HEK293T (cell line): ENCODE data around the gene SLC25A47.

Experiments
- CTCF ChIA-PET: fragments of 350-600 bp; formaldehyde crosslinking; extraction: SDS; loops from one replicate; lab custom pipeline; 2021; ENCODE audit warnings: antibody characterized with exemption, inconsistent platforms; lab: Yijun Ruan, JAX
- POLR2A ChIA-PET: fragments of 350-600 bp; formaldehyde crosslinking; extraction: SDS; loops from one replicate; lab custom pipeline; 2020; ENCODE audit warnings: antibody characterized with exemption, inconsistent platforms; lab: Yijun Ruan, JAX
- DNase-seq: peaks from one replicate; pipeline ENCODE4 v3.0.0; 2012; ENCODE audit warnings: mixed read lengths; ENCODE audit errors: extremely low spot score
- ARNT ChIP-seq: fragments of 450-650 bp; IDR thresholded peaks from 2 replicates; pipeline ENCODE4 v1.6.1; 2017; ENCODE audit warnings: mild to moderate bottlenecking
- BHLHE40 ChIP-seq: fragments of 450-650 bp; IDR thresholded peaks from 2 replicates; pipeline ENCODE4 v1.6.1; 2016; ENCODE audit warnings: mild to moderate bottlenecking, moderate library complexity, borderline replicate concordance
- CTBP1 ChIP-seq: fragments of 450-650 bp; IDR thresholded peaks from 2 replicates; pipeline ENCODE4 v1.6.1; 2016; ENCODE audit warnings: borderline replicate concordance
- ELF4 ChIP-seq: fragments of 450-650 bp; IDR thresholded peaks from 2 replicates; pipeline ENCODE4 v1.6.1; 2017; ENCODE audit warnings: antibody characterized with exemption
- FOXA1 ChIP-seq: fragments of 450-650 bp; IDR thresholded peaks from 2 replicates; pipeline ENCODE4 v1.6.1; 2016; ENCODE audit warnings: mild to moderate bottlenecking
- FOXK2 ChIP-seq: fragments of 450-650 bp; IDR thresholded peaks from 2 replicates; pipeline ENCODE4 v1.6.1; 2016; ENCODE audit warnings: mild to moderate bottlenecking
- FOXM1 ChIP-seq: fragments of 450-650 bp; IDR thresholded peaks from 2 replicates; pipeline ENCODE4 v1.6.1; 2017; ENCODE audit warnings: mild to moderate bottlenecking, borderline replicate concordance
- HDGF ChIP-seq: fragments of 450-650 bp; IDR thresholded peaks from 2 replicates; pipeline ENCODE4 v1.6.1; 2017; ENCODE audit warnings: antibody characterized with exemption, borderline replicate concordance
- L3MBTL2 ChIP-seq: fragments of 450-650 bp; conservative IDR thresholded peaks from 2 replicates; pipeline ENCODE4 v1.6.1; 2016; ENCODE audit warnings: mild to moderate bottlenecking
- LEF1 ChIP-seq: fragments of 450-650 bp; IDR thresholded peaks from 2 replicates; pipeline ENCODE4 v1.6.1; 2017; ENCODE audit warnings: mild to moderate bottlenecking, borderline replicate concordance
- NFRKB ChIP-seq: fragments of 450-650 bp; IDR thresholded peaks from 2 replicates; pipeline ENCODE4 v1.6.1; 2016; ENCODE audit warnings: mild to moderate bottlenecking, moderate library complexity
- SP1 ChIP-seq: fragments of 450-650 bp; IDR thresholded peaks from 2 replicates; pipeline ENCODE4 v1.6.1; 2017
- SUZ12 ChIP-seq: fragments of 450-650 bp; IDR thresholded peaks from 2 replicates; pipeline ENCODE4 v1.6.1; 2016; ENCODE audit warnings: mild to moderate bottlenecking
- TARDBP ChIP-seq: fragments of 450-650 bp; IDR thresholded peaks from 2 replicates; pipeline ENCODE4 v1.6.1; 2016
- ZNF384 ChIP-seq: fragments of 450-650 bp; IDR thresholded peaks from 2 replicates; pipeline ENCODE4 v1.6.1; 2016
- TF ChIP-seq, protein P1 (sequence below): fragments of 450-650 bp; IDR thresholded peaks from 2 replicates; pipeline ENCODE4 v1.6.1; 2016

The SLC25A47 gene

DNA sequence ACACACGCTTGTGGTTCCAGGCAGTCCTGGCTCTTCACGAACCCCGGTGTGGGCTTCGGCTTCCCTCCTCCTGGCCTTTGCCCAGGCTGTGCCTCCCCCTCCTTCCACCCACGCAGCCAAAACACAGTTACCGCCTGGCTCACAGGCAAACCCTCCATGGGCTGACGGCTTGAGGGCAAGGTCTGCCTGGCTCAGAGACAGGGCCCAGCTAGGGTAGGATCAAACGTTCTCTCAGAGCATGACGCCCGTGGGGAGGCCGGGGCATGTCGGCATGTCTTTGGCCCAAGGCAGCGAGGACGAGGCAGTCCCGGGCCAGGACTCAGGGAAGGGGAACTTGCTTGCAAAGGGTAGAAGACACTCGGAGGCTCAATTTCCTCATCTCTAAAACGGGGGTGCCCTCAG lies 2.1 kb downstream of the SLC25A47 start:
- no peak for DNase-seq
- CTCF ChIA-PET: no interaction called here
- TF ChIP-seq ARNT: no peak
- TF ChIP-seq TARDBP: no peak
- no peak for TF ChIP-seq BHLHE40
- TF ChIP-seq FOXK2: no peak
- no peak for TF ChIP-seq HDGF
- no peak for TF ChIP-seq NFRKB
- TF ChIP-seq CTBP1: no peak
- TF ChIP-seq, protein P1, sequence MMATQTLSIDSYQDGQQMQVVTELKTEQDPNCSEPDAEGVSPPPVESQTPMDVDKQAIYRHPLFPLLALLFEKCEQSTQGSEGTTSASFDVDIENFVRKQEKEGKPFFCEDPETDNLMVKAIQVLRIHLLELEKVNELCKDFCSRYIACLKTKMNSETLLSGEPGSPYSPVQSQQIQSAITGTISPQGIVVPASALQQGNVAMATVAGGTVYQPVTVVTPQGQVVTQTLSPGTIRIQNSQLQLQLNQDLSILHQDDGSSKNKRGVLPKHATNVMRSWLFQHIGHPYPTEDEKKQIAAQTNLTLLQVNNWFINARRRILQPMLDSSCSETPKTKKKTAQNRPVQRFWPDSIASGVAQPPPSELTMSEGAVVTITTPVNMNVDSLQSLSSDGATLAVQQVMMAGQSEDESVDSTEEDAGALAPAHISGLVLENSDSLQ: no peak
- TF ChIP-seq FOXM1: no peak
- no peak for TF ChIP-seq ZNF384
- no peak for TF ChIP-seq SP1
- no peak for TF ChIP-seq SUZ12
- POLR2A ChIA-PET: no interaction called here

GRCh38 chr14:100325958-100326357 lies 2.8 kb downstream of the SLC25A47 start:
- TF ChIP-seq CTBP1 (no peak), BHLHE40 (no peak), NFRKB (no peak), HDGF (no peak), ZNF384 (no peak), FOXK2 (no peak), TARDBP (no peak), ELF4 (no peak), FOXM1 (no peak), L3MBTL2 (no peak), ARNT (no peak), FOXA1 (no peak), SP1 (no peak)
- TF ChIP-seq, protein P1: no peak
- no peak for DNase-seq
- POLR2A ChIA-PET: no interaction called here
- CTCF ChIA-PET: no interaction called here

GRCh38 chr14:100327128-100327527 lies 4.0 kb downstream of the SLC25A47 start:
- TF ChIP-seq CTBP1: no peak
- TF ChIP-seq FOXA1: no peak
- TF ChIP-seq SUZ12: no peak
- TF ChIP-seq L3MBTL2: no peak
- no peak for TF ChIP-seq ELF4
- TF ChIP-seq NFRKB: no peak
- TF ChIP-seq HDGF: no peak
- no peak for TF ChIP-seq ZNF384
- no peak for TF ChIP-seq BHLHE40
- no peak for TF ChIP-seq FOXK2
- TF ChIP-seq TARDBP: no peak
- ChIA-PET POLR2A (no interaction called here), CTCF (interaction anchor here (1.1 kb wide), 1 partner anchor 8 kb away, joined by 3 read pairs; no protein-coding TSS in a partner anchor)
- DNase-seq: no peak

- CTCF ChIA-PET: no interaction called here
- no peak for DNase-seq
- TF ChIP-seq FOXK2 (no peak), ZNF384 (no peak), CTBP1 (no peak), L3MBTL2 (no peak), FOXA1 (no peak), ELF4 (no peak), NFRKB (no peak), SP1 (no peak), LEF1 (no peak), SUZ12 (no peak), ARNT (no peak), TARDBP (no peak), BHLHE40 (no peak), HDGF (no peak), FOXM1 (no peak)
- TF ChIP-seq, protein P1: no peak
- POLR2A ChIA-PET: no interaction called here
These were observed 5.5 kb downstream of the SLC25A47 start for GRCh38 chr14:100328495-100329163.

DNA sequence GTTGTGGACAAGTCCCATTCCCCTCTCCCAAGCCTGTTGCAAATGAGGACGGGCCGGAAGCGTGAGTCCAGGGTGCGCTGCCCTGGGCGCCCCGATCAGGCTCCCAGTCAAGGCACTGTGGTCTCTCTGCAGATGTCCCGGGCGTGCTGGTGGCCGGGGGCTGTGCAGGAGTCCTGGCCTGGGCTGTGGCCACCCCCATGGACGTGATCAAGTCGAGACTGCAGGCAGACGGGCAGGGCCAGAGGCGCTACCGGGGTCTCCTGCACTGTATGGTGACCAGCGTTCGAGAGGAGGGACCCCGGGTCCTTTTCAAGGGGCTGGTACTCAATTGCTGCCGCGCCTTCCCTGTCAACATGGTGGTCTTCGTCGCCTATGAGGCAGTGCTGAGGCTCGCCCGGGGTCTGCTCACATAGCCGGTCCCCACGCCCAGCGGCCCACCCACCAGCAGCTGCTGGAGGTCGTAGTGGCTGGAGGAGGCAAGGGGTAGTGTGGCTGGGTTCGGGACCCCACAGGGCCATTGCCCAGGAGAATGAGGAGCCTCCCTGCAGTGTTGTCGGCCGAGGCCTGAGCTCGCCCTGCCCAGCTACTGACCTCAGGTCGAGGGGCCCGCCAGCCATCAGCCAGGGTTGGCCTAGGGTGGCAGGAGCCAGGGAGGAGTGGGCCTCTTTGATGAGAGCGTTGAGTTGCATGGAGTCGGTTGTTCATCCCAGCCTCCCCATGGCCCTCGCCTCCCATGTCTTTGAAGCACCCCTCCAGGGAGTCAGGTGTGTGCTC lies 6.3 kb downstream of the SLC25A47 start:
- no peak for DNase-seq
- ChIA-PET CTCF (no interaction called here), POLR2A (no interaction called here)
- no peak for TF ChIP-seq ARNT
- no peak for TF ChIP-seq L3MBTL2
- TF ChIP-seq HDGF: no peak
- TF ChIP-seq BHLHE40: no peak
- TF ChIP-seq LEF1: no peak
- no peak for TF ChIP-seq TARDBP
- no peak for TF ChIP-seq SUZ12
- TF ChIP-seq NFRKB: no peak

DNA sequence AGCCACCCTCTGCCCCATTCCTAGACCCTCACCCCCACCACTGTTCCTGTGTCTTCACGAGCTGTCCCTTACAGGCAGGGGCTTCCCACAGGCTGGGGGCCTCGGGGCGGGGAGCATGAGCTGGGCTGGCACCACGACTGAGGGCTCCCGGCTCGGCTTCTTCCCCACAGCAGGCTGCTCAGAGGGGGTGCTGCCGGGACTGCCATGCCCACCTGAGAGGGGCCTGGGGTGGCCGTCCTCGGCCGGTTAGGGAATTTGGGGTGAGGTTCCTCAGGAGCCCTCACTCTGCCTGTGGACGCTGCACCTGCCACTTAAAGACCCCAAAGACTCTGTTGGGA lies 6.8 kb downstream of the SLC25A47 start:
- TF ChIP-seq FOXA1 (no peak), SUZ12 (no peak), ZNF384 (no peak), ARNT (no peak), HDGF (no peak), FOXK2 (no peak), ELF4 (no peak), TARDBP (no peak), CTBP1 (no peak)
- TF ChIP-seq, protein P1: no peak
- ChIA-PET CTCF (no interaction called here), POLR2A (interaction anchor here (1.5 kb wide), 1 partner anchor 11 kb away, joined by 3 read pairs; no protein-coding TSS in a partner anchor)
- no peak for DNase-seq
